Inflammatory macrophage treated with lipopolysaccharide for 1 hour (primary cell): ENCODE results near the gene ADGRA1.

Experiments
- DNase-seq, 2 donors: peaks; one replicate each; pipeline ENCODE4 v3.0.0-alpha.2; 2020 to 2022

Gene ADGRA1

GRCh38 chr10:133151543-133151972, 63.8 kb downstream of the ADGRA1 start:
- DNase-seq: no peak

- DNase-seq: no peak
Measured at GRCh38 chr10:133154411-133154810, 66.7 kb downstream of the ADGRA1 start.

- DNase-seq: no peak
Measured at GRCh38 chr10:133154996-133155778, 67.5 kb downstream of the ADGRA1 start.

- no peak for DNase-seq
Measured at GRCh38 chr10:133156674-133157579, 69.2 kb downstream of the ADGRA1 start.

- no peak for DNase-seq
Measured at GRCh38 chr10:133157662-133158436, 70.1 kb downstream of the ADGRA1 start.

- DNase-seq: no peak
Measured at GRCh38 chr10:133158437-133158755, 70.7 kb downstream of the ADGRA1 start.

GRCh38 chr10:133158756-133159610, 71.3 kb downstream of the ADGRA1 start:
- DNase-seq: no peak

GRCh38 chr10:133159611-133159949, 71.9 kb downstream of the ADGRA1 start:
- DNase-seq: no peak

GRCh38 chr10:133159950-133160825, 72.5 kb downstream of the ADGRA1 start, which contains the start of gene KNDC1:
Gene KNDC1, plus strand, starts transcription at chr10:133160219. Its CDS starts 249 bp downstream, at chr10:133160468.
- peak in 1 of 2 donors; percentile 19 for DNase-seq

GRCh38 chr10:133160826-133161471, 73.2 kb downstream of the ADGRA1 start:
- no peak for DNase-seq

GRCh38 chr10:133161486-133162109, 73.9 kb downstream of the ADGRA1 start:
- DNase-seq: no peak

GRCh38 chr10:133162178-133162909, 74.6 kb downstream of the ADGRA1 start:
- DNase-seq: no peak

GRCh38 chr10:133162910-133163856, 75.5 kb downstream of the ADGRA1 start:
- no peak for DNase-seq

GRCh38 chr10:133163889-133164815, 76.4 kb downstream of the ADGRA1 start:
- DNase-seq: no peak

GRCh38 chr10:133164816-133165555, 77.3 kb downstream of the ADGRA1 start:
- DNase-seq: no peak
